Astrocyte (in vitro differentiated cells and primary cell): Measurements from ENCODE around the gene CDT1.

Experiments
- EZH2 ChIP-seq: IDR thresholded peaks from 2 replicates; pipeline ENCODE4 v1.6.1; 2012; ENCODE audit warnings: mild to moderate bottlenecking, low read length, inconsistent platforms; ENCODE audit not compliant: insufficient read depth
- TF ChIP-seq, protein P1 (sequence below): IDR thresholded peaks from 2 replicates; pipeline ENCODE4 v1.5.1; 2011; ENCODE audit warnings: low read depth, mild to moderate bottlenecking, inconsistent platforms, low read length, moderate library complexity; ENCODE audit not compliant: insufficient read depth

GRCh38 chr16:88856828-88857727 is 53.5 kb downstream of the CDT1 start, which contains the start of the genes GALNS and TRAPPC2L:
- TF ChIP-seq, protein P1, sequence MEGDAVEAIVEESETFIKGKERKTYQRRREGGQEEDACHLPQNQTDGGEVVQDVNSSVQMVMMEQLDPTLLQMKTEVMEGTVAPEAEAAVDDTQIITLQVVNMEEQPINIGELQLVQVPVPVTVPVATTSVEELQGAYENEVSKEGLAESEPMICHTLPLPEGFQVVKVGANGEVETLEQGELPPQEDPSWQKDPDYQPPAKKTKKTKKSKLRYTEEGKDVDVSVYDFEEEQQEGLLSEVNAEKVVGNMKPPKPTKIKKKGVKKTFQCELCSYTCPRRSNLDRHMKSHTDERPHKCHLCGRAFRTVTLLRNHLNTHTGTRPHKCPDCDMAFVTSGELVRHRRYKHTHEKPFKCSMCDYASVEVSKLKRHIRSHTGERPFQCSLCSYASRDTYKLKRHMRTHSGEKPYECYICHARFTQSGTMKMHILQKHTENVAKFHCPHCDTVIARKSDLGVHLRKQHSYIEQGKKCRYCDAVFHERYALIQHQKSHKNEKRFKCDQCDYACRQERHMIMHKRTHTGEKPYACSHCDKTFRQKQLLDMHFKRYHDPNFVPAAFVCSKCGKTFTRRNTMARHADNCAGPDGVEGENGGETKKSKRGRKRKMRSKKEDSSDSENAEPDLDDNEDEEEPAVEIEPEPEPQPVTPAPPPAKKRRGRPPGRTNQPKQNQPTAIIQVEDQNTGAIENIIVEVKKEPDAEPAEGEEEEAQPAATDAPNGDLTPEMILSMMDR, result no peak
- no peak for TF ChIP-seq EZH2
